ENCODE data around the gene CELF4.

The CELF4 gene

GRCh38 chr18:37334631-37335408, 230.8 kb downstream of the CELF4 start:
- H3K36me3 ChIP-seq = no peaks in the 10 kb centered on the region
- no peak for DNase-seq
- H3K27me3 ChIP-seq (ENCODE audit: insufficient read depth, low read depth, severe bottlenecking) = no peaks in the 10 kb centered on the region
- H3K27ac ChIP-seq = no peak overlapping the region
- no peaks in the 10 kb centered on the region for H3K9me3 ChIP-seq (ENCODE audit: severe bottlenecking)
- H3K4me3 ChIP-seq (ENCODE audit: low read depth, low read length) = no peak overlapping the region
- TF ChIP-seq CTCF (IDR thresholded peaks at IDR 0.05; ENCODE audit: low read depth, low read length) = no peak

GRCh38 chr18:37332628-37333420, 232.8 kb downstream of the CELF4 start:
- Histone ChIP-seq H3K27me3 (ENCODE audit: insufficient read depth, low read depth, severe bottlenecking) (no peaks in the 10 kb centered on the region), H3K27ac (no peak overlapping the region), H3K9me3 (ENCODE audit: severe bottlenecking) (no peaks in the 10 kb centered on the region), H3K36me3 (no peaks in the 10 kb centered on the region), H3K4me3 (ENCODE audit: low read depth, low read length) (no peak overlapping the region)
- no peak for TF ChIP-seq CTCF (IDR thresholded peaks at IDR 0.05; ENCODE audit: low read depth, low read length)
- no peak for DNase-seq

GRCh38 chr18:37332219-37332618, 233.4 kb downstream of the CELF4 start:
- H3K27me3 ChIP-seq (ENCODE audit: insufficient read depth, low read depth, severe bottlenecking) = no peaks in the 10 kb centered on the region
- TF ChIP-seq CTCF (IDR thresholded peaks at IDR 0.05; ENCODE audit: low read depth, low read length) = no peak
- DNase-seq = no peak
- H3K4me3 ChIP-seq (ENCODE audit: low read depth, low read length) = no peak overlapping the region
- H3K27ac ChIP-seq = no peak overlapping the region
- no peaks in the 10 kb centered on the region for H3K36me3 ChIP-seq
- H3K9me3 ChIP-seq (ENCODE audit: severe bottlenecking) = no peaks in the 10 kb centered on the region

- H3K4me3 ChIP-seq (ENCODE audit: low read depth, low read length) = no peak overlapping the region
- no peak for DNase-seq
- TF ChIP-seq CTCF (IDR thresholded peaks at IDR 0.05; ENCODE audit: low read depth, low read length) = no peak
Observed at GRCh38 chr18:37330173-37330572, 235.4 kb downstream of the CELF4 start.

GRCh38 chr18:37328946-37329719, 236.5 kb downstream of the CELF4 start:
- Histone ChIP-seq H3K4me3 (ENCODE audit: low read depth, low read length) (no peak overlapping the region), H3K27ac (no peak overlapping the region), H3K27me3 (ENCODE audit: insufficient read depth, low read depth, severe bottlenecking) (no peaks in the 10 kb centered on the region), H3K36me3 (no peaks in the 10 kb centered on the region), H3K9me3 (ENCODE audit: severe bottlenecking) (no peaks in the 10 kb centered on the region)
- no peak for DNase-seq
- TF ChIP-seq CTCF (IDR thresholded peaks at IDR 0.05; ENCODE audit: low read depth, low read length) = no peak

More at GRCh38 chr18:37330173-37330572, 235.4 kb downstream of the CELF4 start:
- Histone ChIP-seq H3K27ac (no peak overlapping the region), H3K27me3 (ENCODE audit: insufficient read depth, low read depth, severe bottlenecking) (no peaks in the 10 kb centered on the region), H3K9me3 (ENCODE audit: severe bottlenecking) (no peaks in the 10 kb centered on the region), H3K36me3 (no peaks in the 10 kb centered on the region)
